T-helper 1 cell (primary cell): ENCODE results near the gene HIVEP3.
A peak's percentile ranks its signal among the peaks of the same experiment; 100 is the strongest.

Experiments
- DNase-seq, 5 donors: peaks; one replicate each; pipeline ENCODE4 v3.0.0-alpha.2; 2012 to 2020

The HIVEP3 gene

GRCh38 chr1:41783189-41783639, 135.5 kb downstream of the HIVEP3 start:
- DNase-seq: no peak

GRCh38 chr1:41780916-41781315, 137.8 kb downstream of the HIVEP3 start:
- no peak for DNase-seq

- no peak for DNase-seq
Measured at GRCh38 chr1:41780322-41780721, 138.4 kb downstream of the HIVEP3 start.

- no peak for DNase-seq
Measured at GRCh38 chr1:41779360-41779759, 139.4 kb downstream of the HIVEP3 start.

GRCh38 chr1:41777695-41778094, 141.0 kb downstream of the HIVEP3 start:
- DNase-seq: no peak

- no peak for DNase-seq
Measured at GRCh38 chr1:41776891-41777441, 141.8 kb downstream of the HIVEP3 start.

GRCh38 chr1:41775956-41776585, 142.7 kb downstream of the HIVEP3 start:
- no peak for DNase-seq

- no peak for DNase-seq
Measured at GRCh38 chr1:41774471-41774990, 144.2 kb downstream of the HIVEP3 start.

- no peak for DNase-seq
Measured at GRCh38 chr1:41773842-41774241, 144.9 kb downstream of the HIVEP3 start.

- no peak for DNase-seq
Measured at GRCh38 chr1:41773144-41773591, 145.6 kb downstream of the HIVEP3 start.

- DNase-seq: no peak
Measured at GRCh38 chr1:41769068-41769467, 149.7 kb downstream of the HIVEP3 start.

- DNase-seq: no peak
Measured at GRCh38 chr1:41768583-41768982, 150.1 kb downstream of the HIVEP3 start.

- DNase-seq: no peak
Measured at GRCh38 chr1:41767534-41768525, 150.9 kb downstream of the HIVEP3 start.

- DNase-seq: no peak
Measured at GRCh38 chr1:41766546-41766945, 152.2 kb downstream of the HIVEP3 start.

GRCh38 chr1:41766041-41766440, 152.7 kb downstream of the HIVEP3 start:
- no peak for DNase-seq

GRCh38 chr1:41765152-41765551, 153.6 kb downstream of the HIVEP3 start:
- DNase-seq: no peak

GRCh38 chr1:41764656-41765055, 154.1 kb downstream of the HIVEP3 start:
- no peak for DNase-seq

- no peak for DNase-seq
Measured at GRCh38 chr1:41762777-41763176, 155.9 kb downstream of the HIVEP3 start.

- no peak for DNase-seq
Measured at GRCh38 chr1:41762251-41762650, 156.5 kb downstream of the HIVEP3 start.

GRCh38 chr1:41758904-41759548, 159.7 kb downstream of the HIVEP3 start:
- no peak for DNase-seq

GRCh38 chr1:41758500-41758899, 160.2 kb downstream of the HIVEP3 start:
- no peak for DNase-seq

- peak in 1 of 5 donors; percentile 26 for DNase-seq
Measured at GRCh38 chr1:41754540-41754939, 164.2 kb downstream of the HIVEP3 start.
